Hematopoietic multipotent progenitor cell (in vitro differentiated cells): ENCODE results near the gene KCNJ18. TPM values are rescaled to one million over a fixed set of nuclear protein-coding genes. Genes with fewer than 3 reads are reported as not detected.
"Not testable (repeated sequence)": the region's sequence is repeated elsewhere in the genome, so short reads cannot be mapped to it uniquely, and the experiment has no call there.

Experiments
- DNase-seq, 3 donors: peaks; one replicate each; pipeline ENCODE4 v3.0.0-alpha.2; 2011 to 2015; ENCODE audit warnings: low read depth in 2 of 3, low spot score in 2 of 3
- total RNA-seq: library from RNA; depleted of rRNA; stranded (reverse); fragments of >200 nt; gene quantifications from one replicate; pipeline ENCODE4 v1.2.3, GENCODE V29; 2012

KCNJ18 gene
- total RNA-seq, 1 donor, result not detected

DNA sequence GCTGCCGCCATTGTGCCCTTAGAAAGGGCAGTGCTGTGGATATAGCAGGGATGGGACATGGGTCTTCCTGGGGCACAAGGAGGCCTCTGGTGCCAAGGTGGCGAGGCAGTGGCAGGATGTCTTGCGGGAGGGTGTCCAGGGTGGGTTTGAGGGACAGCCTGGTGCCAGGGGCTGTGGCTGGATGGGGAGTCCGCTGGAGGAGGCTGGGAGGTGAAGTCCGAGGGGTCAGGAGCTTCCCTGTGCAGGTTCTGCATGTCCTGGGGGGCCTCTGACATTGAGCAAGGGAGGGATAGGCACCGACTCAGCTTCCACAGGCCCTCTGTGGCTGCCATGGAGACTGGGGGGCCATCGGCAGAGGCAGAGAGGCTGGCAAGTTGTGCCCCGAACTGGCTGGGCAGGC, 9.7 kb downstream of the KCNJ18 start:
- not testable (repeated sequence) for DNase-seq

- not testable (repeated sequence) for DNase-seq
These were observed 10.2 kb downstream of the KCNJ18 start for GRCh38 chr17:21702521-21702920.

GRCh38 chr17:21702940-21703640, 10.8 kb downstream of the KCNJ18 start:
- DNase-seq, result not testable (repeated sequence)

GRCh38 chr17:21703891-21704872, 11.9 kb downstream of the KCNJ18 start:
- DNase-seq, result not testable (repeated sequence)

- DNase-seq, result no peak
These were observed 12.8 kb downstream of the KCNJ18 start for GRCh38 chr17:21705021-21705601.

DNA sequence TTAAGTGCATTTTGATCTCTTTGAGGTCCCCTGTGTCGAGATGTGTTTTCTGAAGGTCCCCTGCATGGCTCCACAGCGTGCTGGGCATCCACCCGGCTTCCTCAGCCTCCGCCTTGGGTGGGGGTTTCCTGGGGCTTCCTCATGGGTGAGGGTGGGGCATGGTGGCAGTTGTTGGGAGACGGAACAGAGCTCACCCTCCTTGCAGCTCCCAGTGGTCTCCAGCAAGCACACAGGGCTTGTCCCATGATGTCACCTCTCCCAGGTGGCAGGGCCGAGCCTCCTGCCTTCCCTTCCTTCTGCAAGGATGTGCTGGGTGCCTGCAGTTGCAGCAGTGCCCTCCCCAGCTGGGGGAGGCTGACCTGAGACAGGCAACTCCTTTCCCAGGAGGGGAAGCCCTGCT, 13.4 kb downstream of the KCNJ18 start:
- not testable (repeated sequence) for DNase-seq

DNA sequence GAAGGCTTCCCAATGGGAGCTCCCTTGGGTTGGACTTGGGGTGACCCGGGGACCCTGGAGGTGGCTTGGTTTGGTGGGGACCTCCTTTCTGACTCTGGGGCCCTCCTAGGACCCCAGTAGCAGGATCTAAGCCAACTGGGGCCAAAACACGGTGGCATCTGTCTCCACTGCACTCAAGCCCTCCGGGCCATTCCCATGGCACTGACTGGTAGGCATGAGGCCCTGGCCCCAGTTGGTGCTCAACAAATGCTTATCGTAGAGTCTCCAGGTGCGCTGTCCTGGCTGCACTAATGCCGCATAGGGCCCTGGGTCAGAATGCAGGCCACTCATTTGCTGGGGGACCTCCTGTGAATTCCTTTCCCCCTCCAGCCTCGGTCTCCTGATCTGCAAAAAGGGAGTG, 14.2 kb downstream of the KCNJ18 start:
- not testable (repeated sequence) for DNase-seq

GRCh38 chr17:21707131-21707530, 14.8 kb downstream of the KCNJ18 start:
- not testable (repeated sequence) for DNase-seq

GRCh38 chr17:21707711-21708611, 15.6 kb downstream of the KCNJ18 start:
- DNase-seq, result not testable (repeated sequence)

GRCh38 chr17:21708612-21709535, 16.6 kb downstream of the KCNJ18 start:
- not testable (repeated sequence) for DNase-seq

GRCh38 chr17:21709994-21710393, 17.7 kb downstream of the KCNJ18 start:
- DNase-seq, result not testable (repeated sequence)

DNA sequence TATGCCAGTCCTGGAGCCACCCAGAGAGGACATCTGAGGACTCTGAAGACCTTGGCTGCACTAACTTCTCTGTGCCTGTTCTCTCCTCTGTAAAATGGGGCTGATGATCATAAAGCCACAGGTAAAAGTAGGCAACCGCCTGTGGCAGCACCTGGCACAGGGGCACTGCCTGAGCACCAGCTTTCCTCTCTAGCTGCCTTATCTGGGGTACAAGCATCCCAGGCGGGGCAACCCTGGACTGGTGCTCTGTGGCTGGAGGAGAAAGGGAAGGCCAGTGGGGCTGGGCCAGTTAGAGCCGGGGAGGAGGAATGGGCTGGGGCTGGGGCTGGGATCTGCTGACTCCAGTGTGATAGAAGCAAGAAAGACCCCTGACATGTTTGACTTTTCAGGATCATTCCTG, 18.2 kb downstream of the KCNJ18 start:
- DNase-seq, result not testable (repeated sequence)

DNA sequence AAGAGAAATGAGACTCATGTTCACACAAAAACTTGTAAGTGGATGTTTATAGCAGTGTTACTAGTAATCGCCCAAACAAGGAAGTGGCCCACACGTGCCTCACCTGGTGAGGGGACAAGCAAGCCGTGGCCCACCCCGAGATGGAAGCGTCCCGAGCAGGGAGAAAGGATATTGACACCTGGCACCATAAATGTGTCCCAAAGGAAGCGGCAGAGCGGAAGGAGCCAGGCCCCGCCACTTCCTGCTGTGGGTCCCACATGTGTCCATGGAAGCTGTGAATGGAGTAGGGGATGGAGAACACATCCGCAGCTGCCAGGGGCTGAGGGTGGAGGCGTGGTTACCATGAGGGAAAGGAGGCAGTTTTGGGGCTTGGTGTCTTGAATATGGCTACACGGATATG, 18.9 kb downstream of the KCNJ18 start:
- no peak for DNase-seq

GRCh38 chr17:21713020-21713419, 20.7 kb downstream of the KCNJ18 start:
- not testable (repeated sequence) for DNase-seq

- DNase-seq, result not testable (repeated sequence)
These were observed 21.3 kb downstream of the KCNJ18 start for GRCh38 chr17:21713631-21714030.

- not testable (repeated sequence) for DNase-seq
These were observed 22.4 kb downstream of the KCNJ18 start for GRCh38 chr17:21714676-21715075.

DNA sequence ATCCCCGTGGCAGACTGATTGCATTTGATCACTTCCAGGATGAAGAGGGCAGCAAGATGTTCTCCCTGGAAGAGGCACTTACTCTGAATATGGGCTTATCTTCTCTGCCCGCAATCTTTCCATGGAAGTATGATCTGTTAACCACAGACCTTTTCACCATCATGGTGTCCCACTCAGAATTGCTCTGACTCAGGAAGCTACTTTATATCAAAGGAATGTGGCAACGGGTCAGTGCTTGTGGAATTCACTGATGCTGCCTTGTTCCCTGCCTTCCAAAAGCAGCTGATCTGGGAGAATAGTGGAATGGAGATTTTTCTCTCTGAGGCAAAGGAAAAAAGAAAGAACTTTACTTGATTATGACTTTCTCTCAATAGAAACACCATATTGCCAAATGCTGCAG, 23.6 kb downstream of the KCNJ18 start:
- DNase-seq, result not testable (repeated sequence)

GRCh38 chr17:21718971-21719370, 26.6 kb downstream of the KCNJ18 start:
- not testable (repeated sequence) for DNase-seq
